PC-9 (cell line): ENCODE data around the gene RAB31.

Experiments used
- CTCF ChIP-seq: fragments of 200-600 bp; sonication (generic); conservative IDR thresholded peaks from 2 replicates; pipeline ENCODE4 v1.6.1; 2017; ENCODE audit warnings: mixed run types, antibody characterized with exemption, mild to moderate bottlenecking, moderate library complexity
- EZH2 ChIP-seq: fragments of 200-600 bp; sonication (generic); IDR thresholded peaks from 2 replicates; pipeline ENCODE4 v1.8.0; 2017; ENCODE audit warnings: antibody characterized with exemption, low read depth

GRCh38 chr18:9824474-9824832 is 116.4 kb downstream of the RAB31 start:
- TF ChIP-seq CTCF (no peak), EZH2 (no peak)
